A549 (cell line): ENCODE measurements around the gene ASNSD1.

Experiments used
- CHD4 ChIP-seq: fragments of 200-600 bp; sonication (generic); IDR thresholded peaks from 2 replicates; pipeline ENCODE4 v1.6.1; 2016; ENCODE audit warnings: antibody characterized with exemption, mild to moderate bottlenecking, borderline replicate concordance
- EP300 ChIP-seq, 2 experiments: fragments of >200 bp; sonication (Bioruptor Twin); formaldehyde crosslinking; IDR thresholded peaks; 2 replicates in 1 of 2; 3 replicates in 1 of 2; pipeline ENCODE4 v1.6.1; 2016 to 2017
- HEYL ChIP-seq: fragments of 250-450 bp; sonication (Bioruptor Pico); IDR thresholded peaks from 2 replicates; pipeline ENCODE4 v1.8.0; 2021; ENCODE audit warnings: mild to moderate bottlenecking, moderate library complexity
- JUN ChIP-seq, 2 experiments: fragments of >200 bp; sonication (Bioruptor Twin); formaldehyde crosslinking; IDR thresholded peaks; 2 replicates in 1 of 2; 3 replicates in 1 of 2; pipeline ENCODE4 v1.6.1; 2016 to 2017
- POLR2AphosphoS2 ChIP-seq: conservative IDR thresholded peaks from 2 replicates; pipeline ENCODE4 v1.6.1; 2012; ENCODE audit warnings: low read length, improper control_type of control experiment, inconsistent platforms
- RAD21 ChIP-seq, 2 experiments: fragments of >200 bp in 1 of 2; sonication (Bioruptor Twin) in 1 of 2; formaldehyde crosslinking in 1 of 2; IDR thresholded peaks in 1 of 2; conservative IDR thresholded peaks in 1 of 2; 2 replicates in 1 of 2; 3 replicates in 1 of 2; pipeline ENCODE4 v1.6.1; 2012 to 2018; ENCODE audit warnings: inconsistent platforms in 1 of 2
- RCOR1 ChIP-seq: fragments of 150-350 bp; IDR thresholded peaks from 2 replicates; pipeline ENCODE4 v1.6.1; 2014; ENCODE audit warnings: antibody characterized with exemption, low read length, low read depth
- ZNF302 ChIP-seq: fragments of 250-450 bp; sonication (Bioruptor Pico); IDR thresholded peaks from 2 replicates; pipeline ENCODE4 v1.9.0; 2021; ENCODE audit warnings: inconsistent platforms, mild to moderate bottlenecking, moderate library complexity
- TF ChIP-seq, protein P1 (sequence below): fragments of >200 bp; sonication (Bioruptor Twin); formaldehyde crosslinking; IDR thresholded peaks from 3 replicates; pipeline ENCODE4 v1.5.1; 2016
- TF ChIP-seq, protein P2 (sequence below): IDR thresholded peaks from 2 replicates; pipeline ENCODE4 v1.6.1; 2012; ENCODE audit warnings: low read depth, borderline replicate concordance

DNA sequence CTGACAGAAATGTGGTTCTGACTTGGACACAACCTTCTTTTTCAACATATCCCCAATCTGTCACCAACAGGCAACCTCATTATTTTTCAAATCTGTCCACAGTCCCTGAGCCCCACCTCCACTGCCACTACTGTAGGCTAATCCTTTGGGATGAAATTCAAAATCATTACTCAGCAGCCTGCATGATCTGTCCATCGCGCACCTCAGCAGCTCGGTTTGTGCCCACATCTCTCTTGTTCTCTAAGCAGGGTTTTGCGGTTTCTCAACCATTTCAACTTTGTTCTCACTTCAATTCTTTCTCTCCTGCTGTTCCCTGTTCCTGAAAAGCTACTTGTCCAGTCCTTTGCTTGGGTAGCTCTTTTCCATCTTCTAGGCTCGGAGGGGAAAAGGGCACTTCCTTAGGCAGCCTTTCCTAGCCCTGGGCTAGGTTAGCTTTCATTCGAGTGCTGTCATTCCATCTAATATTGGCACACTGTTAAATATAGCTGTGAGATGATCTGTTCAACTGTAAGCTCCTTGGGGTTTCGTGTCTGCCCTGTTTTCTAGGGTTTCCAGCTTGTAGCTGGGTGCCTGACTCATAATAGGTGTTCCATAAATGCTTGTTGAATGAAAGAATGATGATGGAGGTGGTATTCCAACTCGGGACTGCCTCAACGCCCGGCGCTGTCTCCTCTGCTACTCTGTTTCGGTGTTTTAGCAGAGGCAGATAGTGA lies 12.6 kb downstream of the ASNSD1 start:
- no peak for TF ChIP-seq RAD21 (conservative IDR thresholded peaks at IDR 0.05 in 1 of 2, IDR thresholded peaks at IDR 0.05 in 1 of 2)
- no peak for TF ChIP-seq JUN (IDR thresholded peaks at IDR 0.05)
- TF ChIP-seq, protein P1, sequence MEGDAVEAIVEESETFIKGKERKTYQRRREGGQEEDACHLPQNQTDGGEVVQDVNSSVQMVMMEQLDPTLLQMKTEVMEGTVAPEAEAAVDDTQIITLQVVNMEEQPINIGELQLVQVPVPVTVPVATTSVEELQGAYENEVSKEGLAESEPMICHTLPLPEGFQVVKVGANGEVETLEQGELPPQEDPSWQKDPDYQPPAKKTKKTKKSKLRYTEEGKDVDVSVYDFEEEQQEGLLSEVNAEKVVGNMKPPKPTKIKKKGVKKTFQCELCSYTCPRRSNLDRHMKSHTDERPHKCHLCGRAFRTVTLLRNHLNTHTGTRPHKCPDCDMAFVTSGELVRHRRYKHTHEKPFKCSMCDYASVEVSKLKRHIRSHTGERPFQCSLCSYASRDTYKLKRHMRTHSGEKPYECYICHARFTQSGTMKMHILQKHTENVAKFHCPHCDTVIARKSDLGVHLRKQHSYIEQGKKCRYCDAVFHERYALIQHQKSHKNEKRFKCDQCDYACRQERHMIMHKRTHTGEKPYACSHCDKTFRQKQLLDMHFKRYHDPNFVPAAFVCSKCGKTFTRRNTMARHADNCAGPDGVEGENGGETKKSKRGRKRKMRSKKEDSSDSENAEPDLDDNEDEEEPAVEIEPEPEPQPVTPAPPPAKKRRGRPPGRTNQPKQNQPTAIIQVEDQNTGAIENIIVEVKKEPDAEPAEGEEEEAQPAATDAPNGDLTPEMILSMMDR: no peak
- TF ChIP-seq EP300 (IDR thresholded peaks at IDR 0.05): no peak
- TF ChIP-seq, protein P2, sequence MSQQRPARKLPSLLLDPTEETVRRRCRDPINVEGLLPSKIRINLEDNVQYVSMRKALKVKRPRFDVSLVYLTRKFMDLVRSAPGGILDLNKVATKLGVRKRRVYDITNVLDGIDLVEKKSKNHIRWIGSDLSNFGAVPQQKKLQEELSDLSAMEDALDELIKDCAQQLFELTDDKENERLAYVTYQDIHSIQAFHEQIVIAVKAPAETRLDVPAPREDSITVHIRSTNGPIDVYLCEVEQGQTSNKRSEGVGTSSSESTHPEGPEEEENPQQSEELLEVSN: no peak
- TF ChIP-seq ZNF302: no peak
- TF ChIP-seq HEYL: no peak
- TF ChIP-seq CHD4: no peak
- TF ChIP-seq RCOR1: no peak
- no peak for TF ChIP-seq POLR2AphosphoS2
